ENCODE measurements around the gene PHYH.
"Not testable (repeated sequence)": the region's sequence is repeated elsewhere in the genome, so short reads cannot be mapped to it uniquely, and the experiment has no call there.

PHYH gene

GRCh38 chr10:13247784-13248183 is 52.1 kb downstream of the PHYH start:
- no peak for DNase-seq (ENCODE audit: low read depth, low spot score)
- no peaks in the 10 kb centered on the region for H3K36me3 ChIP-seq (ENCODE audit: insufficient read depth, insufficient read length, low read length)
- no peaks in the 10 kb centered on the region for H3K4me1 ChIP-seq (ENCODE audit: insufficient read depth, insufficient read length)
- no peak overlapping the region for H3K9ac ChIP-seq (ENCODE audit: insufficient read length, low read depth)
- no peak overlapping the region for H3K4me3 ChIP-seq (ENCODE audit: insufficient read length, low read depth)
- H3K9me3 ChIP-seq (ENCODE audit: insufficient read depth, low read length): no peaks in the 10 kb centered on the region
- TF ChIP-seq SUZ12 (IDR thresholded peaks at IDR 0.05; ENCODE audit: extremely low read depth, insufficient read depth, insufficient read length) (no peak), ZNF274 (IDR thresholded peaks at IDR 0.05; ENCODE audit: low read depth, low read length) (no peak), YY1 (IDR thresholded peaks at IDR 0.05; ENCODE audit: insufficient read depth, insufficient read length) (no peak)
- no peaks in the 10 kb centered on the region for H3K27me3 ChIP-seq (ENCODE audit: insufficient read depth, insufficient read length)

- H3K9ac ChIP-seq (ENCODE audit: insufficient read length, low read depth): no peak overlapping the region
These were observed 52.6 kb downstream of the PHYH start for GRCh38 chr10:13247246-13247645.

GRCh38 chr10:13242260-13242659 is 57.6 kb downstream of the PHYH start:
- H3K36me3 ChIP-seq (ENCODE audit: insufficient read depth, insufficient read length, low read length); H3K9ac ChIP-seq (ENCODE audit: insufficient read length, low read depth); DNase-seq (ENCODE audit: low read depth, low spot score); H3K9me3 ChIP-seq (ENCODE audit: insufficient read depth, low read length); H3K4me3 ChIP-seq (ENCODE audit: insufficient read length, low read depth); H3K4me1 ChIP-seq (ENCODE audit: insufficient read depth, insufficient read length); H3K27me3 ChIP-seq (ENCODE audit: insufficient read depth, insufficient read length): not testable (repeated sequence)

More at GRCh38 chr10:13247246-13247645, 52.6 kb downstream of the PHYH start:
- no peak for TF ChIP-seq ZNF274 (IDR thresholded peaks at IDR 0.05; ENCODE audit: low read depth, low read length)
- TF ChIP-seq YY1 (IDR thresholded peaks at IDR 0.05; ENCODE audit: insufficient read depth, insufficient read length): no peak
- no peak for TF ChIP-seq SUZ12 (IDR thresholded peaks at IDR 0.05; ENCODE audit: extremely low read depth, insufficient read depth, insufficient read length)
- no peaks in the 10 kb centered on the region for H3K27me3 ChIP-seq (ENCODE audit: insufficient read depth, insufficient read length)
- no peak for DNase-seq (ENCODE audit: low read depth, low spot score)
- H3K36me3 ChIP-seq (ENCODE audit: insufficient read depth, insufficient read length, low read length): no peaks in the 10 kb centered on the region
- no peaks in the 10 kb centered on the region for H3K9me3 ChIP-seq (ENCODE audit: insufficient read depth, low read length)
- H3K4me3 ChIP-seq (ENCODE audit: insufficient read length, low read depth): no peak overlapping the region
- no peaks in the 10 kb centered on the region for H3K4me1 ChIP-seq (ENCODE audit: insufficient read depth, insufficient read length)

- Histone ChIP-seq H3K9ac (ENCODE audit: insufficient read length, low read depth) (no peak overlapping the region), H3K4me1 (ENCODE audit: insufficient read depth, insufficient read length) (no peaks in the 10 kb centered on the region), H3K27me3 (ENCODE audit: insufficient read depth, insufficient read length) (no peaks in the 10 kb centered on the region), H3K9me3 (ENCODE audit: insufficient read depth, low read length) (no peaks in the 10 kb centered on the region), H3K36me3 (ENCODE audit: insufficient read depth, insufficient read length, low read length) (no peaks in the 10 kb centered on the region), H3K4me3 (ENCODE audit: insufficient read length, low read depth) (no peak overlapping the region)
- TF ChIP-seq YY1 (IDR thresholded peaks at IDR 0.05; ENCODE audit: insufficient read depth, insufficient read length): no peak
- no peak for TF ChIP-seq SUZ12 (IDR thresholded peaks at IDR 0.05; ENCODE audit: extremely low read depth, insufficient read depth, insufficient read length)
- TF ChIP-seq ZNF274 (IDR thresholded peaks at IDR 0.05; ENCODE audit: low read depth, low read length): no peak
- no peak for DNase-seq (ENCODE audit: low read depth, low spot score)
These were observed 58.3 kb downstream of the PHYH start for GRCh38 chr10:13241613-13242012.

GRCh38 chr10:13239923-13240322 is 59.9 kb downstream of the PHYH start:
- Histone ChIP-seq H3K9ac (ENCODE audit: insufficient read length, low read depth) (no peak overlapping the region), H3K36me3 (ENCODE audit: insufficient read depth, insufficient read length, low read length) (no peaks in the 10 kb centered on the region), H3K9me3 (ENCODE audit: insufficient read depth, low read length) (no peaks in the 10 kb centered on the region), H3K27me3 (ENCODE audit: insufficient read depth, insufficient read length) (no peaks in the 10 kb centered on the region), H3K4me1 (ENCODE audit: insufficient read depth, insufficient read length) (no peaks in the 10 kb centered on the region), H3K4me3 (ENCODE audit: insufficient read length, low read depth) (no peak overlapping the region)
- TF ChIP-seq ZNF274 (IDR thresholded peaks at IDR 0.05; ENCODE audit: low read depth, low read length): no peak
- TF ChIP-seq YY1 (IDR thresholded peaks at IDR 0.05; ENCODE audit: insufficient read depth, insufficient read length): no peak
- no peak for DNase-seq (ENCODE audit: low read depth, low spot score)

GRCh38 chr10:13238271-13239077 is 61.4 kb downstream of the PHYH start:
- no peak overlapping the region for H3K9ac ChIP-seq (ENCODE audit: insufficient read length, low read depth)
- no peaks in the 10 kb centered on the region for H3K27me3 ChIP-seq (ENCODE audit: insufficient read depth, insufficient read length)
- H3K36me3 ChIP-seq (ENCODE audit: insufficient read depth, insufficient read length, low read length): no peaks in the 10 kb centered on the region
- TF ChIP-seq YY1 (IDR thresholded peaks at IDR 0.05; ENCODE audit: insufficient read depth, insufficient read length) (no peak), ZNF274 (IDR thresholded peaks at IDR 0.05; ENCODE audit: low read depth, low read length) (no peak), SUZ12 (IDR thresholded peaks at IDR 0.05; ENCODE audit: extremely low read depth, insufficient read depth, insufficient read length) (no peak)
- H3K9me3 ChIP-seq (ENCODE audit: insufficient read depth, low read length): no peaks in the 10 kb centered on the region
- H3K4me3 ChIP-seq (ENCODE audit: insufficient read length, low read depth): no peak overlapping the region
- H3K4me1 ChIP-seq (ENCODE audit: insufficient read depth, insufficient read length): peaks cover 2% of the 10 kb centered on the region
- DNase-seq (ENCODE audit: low read depth, low spot score): no peak

- Histone ChIP-seq H3K27me3 (ENCODE audit: insufficient read depth, insufficient read length) (no peaks in the 10 kb centered on the region), H3K36me3 (ENCODE audit: insufficient read depth, insufficient read length, low read length) (no peaks in the 10 kb centered on the region), H3K9me3 (ENCODE audit: insufficient read depth, low read length) (no peaks in the 10 kb centered on the region), H3K9ac (ENCODE audit: insufficient read length, low read depth) (no peak overlapping the region), H3K4me1 (ENCODE audit: insufficient read depth, insufficient read length) (peaks cover 2% of the 10 kb centered on the region), H3K4me3 (ENCODE audit: insufficient read length, low read depth) (no peak overlapping the region)
- DNase-seq (ENCODE audit: low read depth, low spot score): no peak
- TF ChIP-seq SUZ12 (IDR thresholded peaks at IDR 0.05; ENCODE audit: extremely low read depth, insufficient read depth, insufficient read length) (no peak), YY1 (IDR thresholded peaks at IDR 0.05; ENCODE audit: insufficient read depth, insufficient read length) (no peak), ZNF274 (IDR thresholded peaks at IDR 0.05; ENCODE audit: low read depth, low read length) (no peak)
These were observed 63.2 kb downstream of the PHYH start for GRCh38 chr10:13236638-13237037.

- H3K4me3 ChIP-seq (ENCODE audit: insufficient read length, low read depth); H3K4me1 ChIP-seq (ENCODE audit: insufficient read depth, insufficient read length); H3K36me3 ChIP-seq (ENCODE audit: insufficient read depth, insufficient read length, low read length); H3K27me3 ChIP-seq (ENCODE audit: insufficient read depth, insufficient read length); H3K9ac ChIP-seq (ENCODE audit: insufficient read length, low read depth); H3K9me3 ChIP-seq (ENCODE audit: insufficient read depth, low read length); DNase-seq (ENCODE audit: low read depth, low spot score): not testable (repeated sequence)
These were observed 65.1 kb downstream of the PHYH start for GRCh38 chr10:13234736-13235135.
